HG02884 (cell line): Measurements from ENCODE around the gene LGI4.
"Not testable (repeated sequence)": the region's sequence is repeated elsewhere in the genome, so short reads cannot be mapped to it uniquely, and the experiment has no call there.

Experiments
- ATAC-seq: cut with Tn5 transposase; IDR thresholded peaks from one replicate; pipeline ENCODE4 v1.9.1; 2021; ENCODE audit warnings: mild to moderate bottlenecking, moderate library complexity; ENCODE audit not compliant: unreplicated experiment

The LGI4 gene

DNA sequence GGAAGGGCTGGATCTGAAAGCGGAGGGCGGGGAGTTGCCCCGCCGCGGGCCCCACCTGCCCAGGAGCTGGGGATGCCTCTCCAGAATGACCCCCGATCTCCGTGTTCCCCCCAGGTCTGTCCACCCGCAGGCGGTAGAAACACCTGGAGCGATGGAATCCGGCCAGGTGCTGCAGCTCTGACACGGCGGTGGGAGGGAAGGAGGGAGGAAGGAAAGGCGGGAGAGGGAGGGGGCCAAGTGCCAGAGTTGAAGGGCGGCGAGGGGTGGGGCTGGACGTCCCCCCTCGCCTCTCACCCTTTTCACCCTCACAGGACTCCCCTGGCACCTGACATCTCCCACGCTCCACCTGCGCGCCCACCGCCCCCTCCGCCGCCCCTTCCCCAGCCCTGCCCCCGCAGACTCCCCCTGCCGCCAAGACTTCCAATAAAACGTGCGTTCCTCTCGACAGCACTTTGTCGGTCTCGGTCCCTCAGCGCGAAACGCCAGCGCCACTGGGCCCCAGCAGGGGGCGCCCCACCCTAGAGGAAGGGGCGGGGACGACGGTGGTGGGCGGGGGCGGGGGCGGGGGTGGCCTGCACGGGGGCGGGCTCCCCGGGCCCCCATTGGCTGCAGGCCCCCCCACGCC lies 7.9 kb upstream of the LGI4 start:
- no peak for ATAC-seq

GRCh38 chr19:35141837-35142605 lies 7.2 kb upstream of the LGI4 start:
- ATAC-seq: no peak

DNA sequence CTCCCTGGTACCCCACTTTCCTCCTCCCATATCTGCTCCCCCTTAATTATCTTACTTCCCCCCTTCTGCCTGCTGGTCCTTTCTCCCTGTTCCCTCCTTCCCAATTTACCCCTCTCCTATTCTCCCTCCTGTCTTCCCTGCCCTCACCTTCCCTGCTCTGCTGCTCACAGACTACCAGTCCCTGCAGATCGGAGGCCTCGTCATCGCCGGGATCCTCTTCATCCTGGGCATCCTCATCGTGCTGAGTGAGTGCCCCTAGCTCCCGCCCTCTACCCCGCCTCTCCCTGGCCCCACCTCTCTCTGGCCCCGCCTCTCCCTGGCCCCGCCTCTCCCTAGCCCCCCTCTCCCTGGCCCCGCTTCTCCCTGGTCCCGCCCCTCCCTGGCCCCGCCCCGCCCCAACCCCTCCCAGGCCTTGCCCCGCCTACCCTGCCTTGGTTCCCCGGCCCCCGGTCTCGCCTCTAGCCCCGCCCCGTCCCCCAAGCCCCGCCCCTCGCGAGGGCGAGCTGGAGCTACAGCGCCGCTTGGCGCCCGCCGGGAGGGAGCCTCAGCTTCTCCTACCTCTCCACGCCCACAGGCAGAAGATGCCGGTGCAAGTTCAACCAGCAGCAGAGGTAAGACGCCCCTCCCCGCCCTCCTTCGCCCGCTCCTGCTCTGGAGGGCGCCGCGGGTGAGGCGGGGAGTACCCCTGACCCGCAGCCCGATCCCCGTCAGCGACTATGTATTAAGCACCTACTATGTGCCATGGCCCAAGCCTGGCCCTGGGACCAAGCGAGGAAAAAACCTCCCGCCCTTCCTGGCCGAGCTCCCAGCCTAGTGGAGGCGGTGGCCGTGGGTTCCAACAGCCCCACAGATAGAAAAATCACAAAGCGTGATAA lies 6.3 kb upstream of the LGI4 start:
- ATAC-seq: peak; percentile 47

DNA sequence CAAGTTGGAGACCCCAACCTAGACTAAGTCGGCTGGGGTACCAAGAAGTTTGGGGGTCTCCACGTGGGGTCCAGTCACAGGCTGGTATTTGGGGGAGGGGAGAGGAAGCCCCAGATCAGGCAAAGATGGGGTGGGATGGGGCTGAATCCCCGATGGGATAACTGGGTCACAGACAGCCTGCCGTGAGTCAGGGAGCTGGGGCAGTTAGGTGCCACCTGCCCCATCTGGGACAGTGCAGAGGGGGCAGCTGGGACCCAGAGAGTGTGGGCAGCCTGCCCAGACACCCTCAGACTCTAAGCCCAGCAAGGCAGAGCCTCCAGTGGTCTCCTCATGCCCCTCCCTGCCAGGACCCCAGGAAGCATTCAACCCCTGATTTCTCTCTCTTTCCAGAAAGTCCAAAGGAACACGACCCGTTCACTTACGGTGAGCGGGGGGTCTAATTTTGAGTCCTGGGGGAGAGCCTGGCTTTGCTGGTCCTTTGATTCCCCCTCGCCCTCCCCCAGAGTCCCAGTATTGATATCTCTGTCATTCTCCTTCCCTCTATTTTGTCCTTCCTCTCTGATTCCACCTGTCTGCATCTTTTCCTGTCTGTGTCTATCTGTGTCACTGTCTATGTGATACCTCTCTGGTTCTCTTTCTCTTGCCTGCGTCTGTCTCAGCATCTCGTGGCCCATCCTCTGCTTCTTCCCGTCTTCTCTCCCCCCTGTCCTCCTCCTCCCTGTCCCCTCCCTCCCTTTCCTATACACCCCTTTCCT lies 5.5 kb upstream of the LGI4 start:
- no peak for ATAC-seq

GRCh38 chr19:35138305-35138892 lies 3.5 kb upstream of the LGI4 start, which contains the start of gene FXYD1:
Gene FXYD1, plus strand, starts transcription at chr19:35138824. Its CDS starts 1,256 bp downstream, at chr19:35140080.
- no peak for ATAC-seq

DNA sequence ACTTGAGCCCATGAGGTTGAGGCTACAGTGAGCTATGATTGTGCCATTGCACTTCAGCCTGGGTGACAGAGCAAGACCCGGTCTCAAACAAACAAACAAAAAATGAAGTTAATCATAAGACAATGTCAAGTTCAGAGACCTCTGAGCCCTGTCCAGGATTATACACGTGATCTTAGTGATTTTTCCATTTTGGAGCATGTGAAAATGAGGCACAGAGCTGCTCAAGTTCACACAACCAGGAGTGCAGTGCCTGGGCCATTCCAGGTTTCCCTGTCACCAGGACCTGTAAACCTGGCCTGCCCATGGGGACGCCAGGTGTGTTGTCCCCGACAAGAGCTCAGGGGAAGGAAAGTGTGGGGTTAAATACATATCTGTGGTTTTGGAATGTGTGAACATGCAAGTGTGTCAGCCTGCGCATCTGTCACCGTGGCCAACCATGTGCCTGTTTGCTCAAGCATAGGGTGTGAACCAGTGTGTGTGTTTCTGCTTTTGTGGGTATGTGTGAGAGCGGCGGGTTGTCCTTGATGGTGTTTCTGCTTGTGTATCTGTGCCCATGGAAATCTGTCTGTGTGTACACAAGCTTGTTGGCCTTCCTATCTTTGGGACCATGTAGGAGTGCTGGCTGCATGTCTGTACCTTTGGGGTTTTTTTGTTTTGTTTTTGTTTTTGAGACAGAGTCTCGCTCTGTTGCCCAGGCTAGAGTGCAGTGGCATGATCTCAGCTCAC lies 2.3 kb upstream of the LGI4 start:
- no peak for ATAC-seq

- ATAC-seq: no peak
Observed at GRCh38 chr19:35136231-35136630, 1.4 kb upstream of the LGI4 start.

DNA sequence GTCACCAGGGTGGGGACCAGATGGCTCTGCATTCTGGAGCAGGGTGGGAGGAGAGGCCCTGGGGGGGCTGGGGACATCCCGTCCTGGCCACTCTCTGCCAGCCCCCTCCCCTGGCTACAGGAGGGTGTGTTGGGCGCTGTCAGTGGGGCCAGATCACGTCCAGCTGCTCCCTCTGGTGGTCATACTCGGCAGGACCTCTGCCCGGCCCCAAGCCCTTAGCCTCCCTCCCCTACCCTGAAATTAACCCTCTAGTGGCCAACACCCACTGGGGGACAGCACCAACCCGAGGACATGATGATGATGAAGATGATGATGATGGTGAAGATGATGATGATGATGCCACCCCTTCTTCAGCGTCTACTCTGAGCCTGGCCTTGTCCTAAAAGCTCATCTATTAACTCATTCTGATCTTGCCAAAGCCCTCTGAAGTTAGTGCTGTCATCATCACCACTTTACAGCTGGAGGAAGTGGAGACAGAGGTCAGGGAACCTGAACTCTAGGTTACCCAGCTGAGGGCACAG lies 590 bp upstream of the LGI4 start:
- ATAC-seq: no peak

DNA sequence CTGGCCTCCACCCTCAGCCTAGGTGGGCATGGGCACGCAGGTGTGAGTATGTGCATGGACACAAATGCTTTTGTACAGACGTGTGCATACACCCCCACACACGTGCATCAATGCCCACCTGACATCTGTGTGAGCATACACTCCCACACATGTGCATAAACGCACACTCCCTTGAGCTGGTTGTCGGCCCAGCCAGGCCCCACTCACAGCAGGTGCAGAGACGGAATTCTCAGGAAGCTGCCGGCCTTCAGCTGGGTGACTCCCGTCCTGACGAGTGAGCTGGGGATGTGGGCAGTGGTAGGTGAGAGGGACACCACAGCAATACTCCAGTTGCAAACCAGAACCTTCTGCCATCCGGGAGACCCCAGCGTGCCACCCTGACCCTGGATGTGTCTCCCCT lies 1.0 kb downstream of the LGI4 start:
- no peak for ATAC-seq

DNA sequence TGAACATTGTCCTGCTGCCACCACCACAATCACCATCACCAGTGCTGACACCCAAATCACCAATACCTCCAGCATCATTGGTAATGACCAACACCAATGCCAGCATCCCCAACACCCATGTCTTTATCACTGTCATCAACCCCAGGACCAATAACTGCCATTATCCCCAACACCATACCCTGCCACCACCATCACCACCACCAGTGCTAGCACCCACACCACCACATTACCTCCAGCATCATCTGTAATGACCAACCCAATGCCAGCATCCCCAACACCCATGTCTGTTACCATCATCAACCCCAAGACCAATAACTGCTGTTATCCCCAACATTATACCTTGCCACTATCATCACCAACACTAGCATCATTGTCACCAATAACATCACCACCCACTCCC lies 2.6 kb downstream of the LGI4 start:
- ATAC-seq: no peak

- ATAC-seq: no peak
Observed at GRCh38 chr19:35130761-35131720, 3.8 kb downstream of the LGI4 start.

DNA sequence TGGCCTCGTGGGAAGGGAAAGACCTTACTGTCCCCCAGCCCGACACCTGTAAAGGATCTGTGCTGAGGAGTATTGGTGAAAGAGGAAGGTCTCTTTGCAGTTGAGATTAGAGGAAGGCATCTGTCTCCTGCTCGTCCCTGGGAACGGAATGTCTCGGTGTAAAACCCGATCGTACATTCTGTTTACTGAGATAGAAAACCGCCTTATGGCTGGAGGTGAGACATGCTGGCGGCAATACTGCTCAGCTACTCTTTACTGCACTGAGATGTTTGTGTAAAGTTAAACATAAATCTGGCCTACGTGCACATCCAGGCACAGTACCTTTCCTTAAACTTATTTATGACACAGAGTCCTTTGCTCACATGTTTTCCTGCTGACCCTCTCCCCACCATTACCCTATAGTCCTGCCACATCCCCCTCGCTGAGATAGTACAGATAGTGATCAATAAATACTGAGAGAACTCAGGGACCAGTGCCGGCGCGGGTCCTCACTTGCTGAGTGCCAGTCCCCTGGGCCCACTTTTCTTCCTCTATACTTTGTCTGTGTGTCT lies 5.1 kb downstream of the LGI4 start:
- not testable (repeated sequence) for ATAC-seq

DNA sequence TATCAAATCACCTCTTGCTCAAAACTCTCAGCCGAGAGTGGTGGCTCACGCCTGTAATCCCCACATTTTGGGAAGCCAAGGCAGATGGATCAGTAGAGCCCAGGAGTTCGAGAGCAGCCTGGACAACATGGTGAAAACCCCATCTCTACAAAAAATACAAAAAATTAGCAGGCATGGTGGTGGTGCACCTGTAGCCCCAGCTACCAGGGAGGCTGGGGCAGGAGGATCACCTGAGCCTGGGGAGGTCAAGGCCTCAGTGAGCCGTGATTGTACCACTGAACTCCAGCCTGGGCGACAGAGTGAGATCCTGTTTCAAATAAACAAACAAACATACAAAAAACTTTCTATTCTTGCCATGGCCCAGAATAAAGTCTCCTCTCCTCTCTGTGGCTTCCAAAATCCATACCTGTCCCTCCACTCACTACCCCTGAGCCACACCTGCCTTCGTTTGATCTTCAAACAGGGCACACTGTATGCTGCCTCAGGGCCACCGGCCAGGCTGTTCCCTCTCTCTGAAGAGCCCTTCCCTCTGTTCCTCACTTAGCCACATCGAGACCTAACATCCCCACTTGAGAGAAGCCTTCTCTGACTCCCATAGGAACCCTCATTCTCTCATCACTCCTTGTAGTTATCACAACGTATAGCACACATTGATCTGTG lies 6.3 kb downstream of the LGI4 start:
- no peak for ATAC-seq

- no peak for ATAC-seq
Observed at GRCh38 chr19:35127871-35128270, 7.0 kb downstream of the LGI4 start.

GRCh38 chr19:35126624-35126959 lies 8.3 kb downstream of the LGI4 start:
- ATAC-seq: no peak

DNA sequence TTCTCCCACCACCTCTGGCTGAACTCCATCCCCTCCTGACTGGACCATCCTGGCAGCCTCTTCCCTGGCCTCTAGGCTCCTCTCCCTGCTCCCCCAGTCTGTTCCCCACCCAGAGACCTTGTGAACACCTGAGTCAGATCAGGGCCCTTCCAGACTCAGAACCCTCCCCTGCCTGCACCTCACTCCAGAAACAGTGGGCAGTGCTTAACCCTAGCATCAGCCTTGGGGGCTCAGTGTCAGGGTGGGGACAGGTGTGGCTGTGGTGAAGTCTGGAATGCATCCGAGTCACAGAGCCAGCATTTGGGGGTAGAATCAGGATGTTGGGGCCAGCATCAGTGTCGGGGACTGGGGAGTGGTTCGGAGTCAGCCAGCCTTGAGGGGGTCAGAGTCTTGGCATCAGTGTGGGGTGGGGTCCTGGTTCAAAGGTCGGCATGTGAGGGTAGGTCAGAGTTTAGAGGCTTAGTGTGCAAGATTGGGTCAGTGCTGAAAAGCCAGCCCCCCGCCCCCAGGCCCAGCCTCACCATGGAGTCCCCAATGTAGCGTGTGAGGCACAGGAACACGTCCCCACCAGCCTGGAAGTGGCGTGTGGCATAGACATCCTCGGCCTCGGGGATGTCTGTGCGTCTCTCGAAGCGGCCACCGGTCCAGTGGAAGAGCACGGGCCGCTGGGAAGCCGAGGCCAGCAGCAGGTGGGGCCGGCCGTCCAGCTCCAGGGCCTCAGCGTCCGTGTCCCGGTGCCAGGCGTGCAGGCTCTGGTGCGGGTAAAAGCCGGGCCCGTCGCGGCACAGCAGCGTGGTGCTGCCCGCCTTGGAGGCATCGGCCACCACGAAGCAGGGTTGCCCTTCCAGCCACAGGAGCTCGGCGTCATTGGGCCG lies 8.9 kb downstream of the LGI4 start:
- no peak for ATAC-seq

DNA sequence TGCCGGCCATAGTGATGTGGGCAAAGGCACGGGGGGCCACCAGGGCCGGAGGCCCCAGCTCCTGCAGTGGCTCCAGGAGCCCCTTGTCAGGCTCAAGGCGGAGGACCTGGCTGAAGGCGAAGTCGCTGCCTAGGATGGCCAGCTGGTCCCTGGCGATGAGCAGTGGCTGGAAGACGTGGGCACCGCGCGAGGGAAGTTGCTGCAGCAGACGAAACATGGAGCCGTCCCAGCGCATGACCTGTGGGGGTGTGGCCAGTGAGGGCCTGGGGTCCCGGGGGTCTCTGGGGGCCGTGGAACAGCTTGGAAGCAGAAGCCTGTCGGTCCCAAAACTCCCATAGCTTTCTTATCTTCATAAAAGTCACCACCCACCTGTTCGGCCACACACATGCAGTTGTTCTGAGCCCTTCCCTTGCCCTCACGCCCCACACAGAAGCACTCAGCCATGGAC lies 9.6 kb downstream of the LGI4 start:
- ATAC-seq: no peak
